Fibroblast of lung (primary cell): ENCODE data around the gene PRKAB2.

Experiments
- CTCF ChIP-seq, 2 donors: IDR thresholded peaks in 1 of 2; conservative IDR thresholded peaks in 1 of 2; 1 replicate in 1 of 2; 2 replicates in 1 of 2; pipeline ENCODE4 v1.5.1; 2011 to 2012; ENCODE audit warnings: low read length in 2 of 2, control low read depth in 1 of 2, inconsistent platforms in 1 of 2, low read depth in 1 of 2, mild to moderate bottlenecking in 1 of 2
- EZH2 ChIP-seq: IDR thresholded peaks from 2 replicates; pipeline ENCODE4 v1.5.1; 2012; ENCODE audit warnings: low read length, control low read depth, mild to moderate bottlenecking; ENCODE audit errors: missing control alignments

DNA sequence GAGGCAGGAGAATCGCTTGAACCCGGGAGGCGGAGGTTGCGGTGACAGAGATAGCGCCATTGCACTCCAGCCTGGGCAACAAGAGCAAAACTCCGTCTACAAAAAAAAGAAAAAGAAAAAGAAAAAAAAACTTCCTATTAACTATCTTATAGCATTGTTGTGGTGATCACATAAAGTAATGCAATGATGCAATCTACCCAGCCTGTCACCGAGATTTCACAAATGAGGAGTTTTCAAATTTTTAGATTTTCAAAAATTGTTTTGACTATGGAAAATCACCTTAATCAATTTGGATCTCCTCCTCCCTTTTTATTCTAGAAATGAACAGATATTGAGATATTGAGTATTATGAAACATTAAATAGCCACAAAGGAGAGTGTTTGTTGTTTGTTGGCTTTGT lies 44.9 kb upstream of the PRKAB2 start:
- TF ChIP-seq CTCF (conservative IDR thresholded peaks at IDR 0.05 in 1 of 2, IDR thresholded peaks at IDR 0.05 in 1 of 2; ENCODE audit: low read depth in 1 of 2, low read length in 2 of 2) (no peak), EZH2 (no peak)
